HCT116 (cell line): ENCODE results near the gene SUGP1. TPM values are rescaled to one million over a fixed set of nuclear protein-coding genes. Genes with fewer than 3 reads are reported as not detected.

Experiments
- ATAC-seq: fragments of 200-7000 bp; cut with Tn5 transposase; 2 replicates; pipeline ENCODE4 v1.9.1; 2020; ENCODE audit warnings: mild to moderate bottlenecking, moderate library complexity
- BruUV-seq: library from RNA; stranded (reverse); fragments of 400-500 nt; replicated peaks from 2 replicates; lab custom pipeline; 2021; lab: Mats Ljungman, UMichigan
- CTCF ChIA-PET: fragments of 300-600 bp; sonication (Branson Sonifier 250); formaldehyde crosslinking; loops from one replicate; lab custom pipeline; 2021; ENCODE audit warnings: antibody characterized with exemption; lab: Charles Lee
- POLR2A ChIA-PET: fragments of 300-600, 350-600 bp; sonication (Branson Sonifier 250); formaldehyde crosslinking; loops from one replicate; lab custom pipeline; 2021; ENCODE audit warnings: antibody characterized with exemption; lab: Charles Lee
- RAD21 ChIA-PET, 2 experiments: fragments of 300-600 bp; sonication (Branson Sonifier 250); formaldehyde crosslinking; loops; one replicate each; lab custom pipeline; 2023; ENCODE audit warnings: low total read pairs in 2 of 2; ENCODE audit not compliant: uncharacterized antibody in 2 of 2, unreplicated experiment in 2 of 2, low non-redundant PET in 1 of 2; lab: Charles Lee
- DNase-seq: peaks from one replicate; pipeline ENCODE4 v3.0.0-alpha.2; 2010; ENCODE audit warnings: low read depth, low spot score
- H2AFZ ChIP-seq: fragments of 200-600 bp; shearing (Covaris generic), sonication (generic); 2 replicates; pipeline ENCODE4 v1.6.1; 2017; ENCODE audit warnings: low read depth, mixed run types, mixed read lengths, antibody characterized with exemption, low read length; ENCODE audit not compliant: poor library complexity, severe bottlenecking
- H3K27ac ChIP-seq: 2 replicates; pipeline ENCODE4 v1.5.1; 2012; ENCODE audit warnings: low read depth, low read length
- H3K27me3 ChIP-seq: fragments of 200-600 bp; sonication (generic); 2 replicates; pipeline ENCODE4 v1.6.1; 2016; ENCODE audit warnings: mixed run types, low read length, mixed read lengths; ENCODE audit not compliant: insufficient read depth
- H3K36me3 ChIP-seq, 2 experiments: fragments of 200-500 bp in 1 of 2; fragments of 200-600 bp in 1 of 2; sonication (Bioruptor generic) in 1 of 2; sonication (generic) in 1 of 2; 2 replicates each; pipeline versions ENCODE4 v1.5.1 to v1.6.1; 2014 to 2016; ENCODE audit warnings: low read length in 2 of 2, inconsistent platforms in 1 of 2, mixed read lengths in 1 of 2, mixed run types in 1 of 2; ENCODE audit not compliant: insufficient read depth in 2 of 2, control insufficient read depth in 1 of 2
- H3K4me1 ChIP-seq, 2 experiments: fragments of 200-600 bp in 1 of 2; sonication (generic) in 1 of 2; 2 replicates each; pipeline versions ENCODE4 v1.5.1 to v1.6.1; 2012 to 2017; ENCODE audit warnings: low read length in 2 of 2, inconsistent platforms in 1 of 2, mild to moderate bottlenecking in 1 of 2, mixed read lengths in 1 of 2, mixed run types in 1 of 2, moderate library complexity in 1 of 2; ENCODE audit not compliant: insufficient read depth in 2 of 2, control insufficient read depth in 1 of 2
- H3K4me2 ChIP-seq: fragments of 200-600 bp; sonication (generic); 2 replicates; pipeline ENCODE4 v1.6.1; 2017; ENCODE audit warnings: mixed run types, low read length, mixed read lengths
- H3K4me3 ChIP-seq, 2 experiments: fragments of 200-600 bp in 1 of 2; sonication (generic) in 1 of 2; replicated peaks in 1 of 2; 2 replicates each; pipeline ENCODE4 v1.5.1; 2011 to 2016; ENCODE audit warnings: low read length in 2 of 2, control low read depth in 1 of 2, low read depth in 1 of 2, mild to moderate bottlenecking in 1 of 2, mixed read lengths in 1 of 2, mixed run types in 1 of 2
- H3K79me2 ChIP-seq: fragments of 200-600 bp; sonication (generic); 2 replicates; pipeline ENCODE4 v1.6.1; 2017; ENCODE audit warnings: mild to moderate bottlenecking, mixed run types, low read length, moderate library complexity, mixed read lengths; ENCODE audit not compliant: insufficient read depth
- H3K9ac ChIP-seq: fragments of 200-600 bp; sonication (generic); 2 replicates; pipeline ENCODE4 v1.6.1; 2016; ENCODE audit warnings: low read length, mixed read lengths
- H3K9me2 ChIP-seq: fragments of 200-600 bp; sonication (generic), shearing (Covaris generic); 2 replicates; pipeline ENCODE4 v1.6.1; 2017; ENCODE audit warnings: mixed run types, mild to moderate bottlenecking, moderate library complexity; ENCODE audit not compliant: insufficient read depth
- H3K9me3 ChIP-seq, 2 experiments: fragments of 200-500 bp in 1 of 2; fragments of 200-600 bp in 1 of 2; sonication (Bioruptor generic) in 1 of 2; sonication (generic) in 1 of 2; 2 replicates each; pipeline ENCODE4 v1.6.1; 2014 to 2017; ENCODE audit warnings: low read length in 2 of 2, mixed read lengths in 2 of 2, inconsistent platforms in 1 of 2, low read depth in 1 of 2, mild to moderate bottlenecking in 1 of 2, mixed run types in 1 of 2, moderate library complexity in 1 of 2; ENCODE audit not compliant: control insufficient read depth in 1 of 2, insufficient read depth in 1 of 2
- H4K20me1 ChIP-seq: fragments of 200-600 bp; sonication (generic), shearing (Covaris generic); 2 replicates; pipeline ENCODE4 v1.6.1; 2017; ENCODE audit warnings: mixed run types, mild to moderate bottlenecking, moderate library complexity; ENCODE audit not compliant: insufficient read depth
- ATF3 ChIP-seq: IDR thresholded peaks from 2 replicates; pipeline ENCODE4 v1.6.1; 2012
- EZH2 ChIP-seq: fragments of 200-600 bp; sonication (generic); IDR thresholded peaks from 2 replicates; pipeline ENCODE4 v1.6.1; 2017; ENCODE audit warnings: antibody characterized with exemption, mixed run types
- POLR2AphosphoS5 ChIP-seq: IDR thresholded peaks from 2 replicates; pipeline ENCODE4 v1.6.1; 2011; ENCODE audit warnings: mild to moderate bottlenecking, low read depth, low read length, moderate library complexity
- SIN3A ChIP-seq: IDR thresholded peaks from 2 replicates; pipeline ENCODE4 v1.6.1; 2012; ENCODE audit warnings: low read depth
- SP1 ChIP-seq: IDR thresholded peaks from 2 replicates; pipeline ENCODE4 v1.6.1; 2012; ENCODE audit warnings: low read depth
- SRF ChIP-seq: IDR thresholded peaks from 2 replicates; pipeline ENCODE4 v1.6.1; 2012; ENCODE audit warnings: low read depth
- TCF7L2 ChIP-seq: IDR thresholded peaks from 2 replicates; pipeline ENCODE4 v1.7.0; 2011; ENCODE audit warnings: borderline replicate concordance, inconsistent platforms; ENCODE audit not compliant: insufficient read depth, insufficient read length; ENCODE audit errors: extremely low read depth
- YY1 ChIP-seq: IDR thresholded peaks from 2 replicates; pipeline ENCODE4 v1.6.1; 2011; ENCODE audit warnings: low read length, low read depth, moderate library complexity, mild to moderate bottlenecking; ENCODE audit not compliant: insufficient replicate concordance; ENCODE audit errors: extremely low read depth
- intact Hi-C: fragments of 100-400 bp; cut with micrococcal nuclease; formaldehyde crosslinking; loops from 2 replicates; pipeline ENCODE4 v1.10.0; 2022
- total RNA-seq: library from RNA; stranded (reverse); gene quantifications from one replicate; pipeline ENCODE4 v1.2.1, GENCODE V29; 2021; ENCODE audit not compliant: unreplicated experiment
- TF ChIP-seq, protein P1 (sequence below): IDR thresholded peaks from 2 replicates; pipeline ENCODE4 v1.6.1; 2012

The SUGP1 gene
- total RNA-seq, 1 experiment from 2014 or later, result 47.6 TPM

DNA sequence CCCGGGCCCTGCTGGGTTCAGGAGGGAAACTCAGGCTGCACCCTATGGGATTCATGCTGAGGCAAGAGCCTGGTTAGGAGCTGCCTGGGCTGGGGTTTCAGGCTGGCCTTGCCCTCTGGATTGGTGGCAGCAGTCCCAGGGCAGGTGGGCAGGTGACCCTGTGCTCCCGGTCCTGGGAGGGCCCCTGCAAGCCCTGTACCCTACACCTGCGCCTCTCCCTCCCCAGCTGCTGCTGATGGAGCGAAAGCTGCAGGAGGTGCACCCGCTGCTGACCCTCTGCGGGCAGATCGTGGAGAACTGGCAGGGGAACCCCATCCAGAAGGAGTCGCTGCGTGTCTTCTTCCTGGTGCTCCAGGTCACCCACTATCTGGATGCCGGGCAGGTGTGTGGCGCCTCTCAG lies 20.7 kb upstream of the SUGP1 start:
- Histone ChIP-seq H3K4me2 (no peak overlapping the region), H3K9me3 (no peaks in the 10 kb centered on the region), H4K20me1 (no peaks in the 10 kb centered on the region), H3K27ac (no peak overlapping the region), H3K79me2 (no peaks in the 10 kb centered on the region), H3K36me3 (peaks cover 23% of the 10 kb centered on the region in 2 experiments; a peak in 3 of 4 replicates), H3K4me1 (no peaks in the 10 kb centered on the region), H3K27me3 (no peaks in the 10 kb centered on the region), H3K9me2 (no peaks in the 10 kb centered on the region), H2AFZ (no peak overlapping the region), H3K4me3 (no peak overlapping the region), H3K9ac (no peak overlapping the region)
- ChIA-PET RAD21 (no interaction called here), POLR2A (no interaction called here), CTCF (interaction anchor here (1.6 kb wide), 1 partner anchor 193 kb away, joined by 3 read pairs; no protein-coding TSS in a partner anchor)
- no peak for ATAC-seq
- intact Hi-C loops, result loop anchor here (10.0 kb wide), 1 partner anchor 296 kb away; no protein-coding TSS in a partner anchor
- TF ChIP-seq SRF (no peak), YY1 (no peak), TCF7L2 (no peak)
- no TSS peak for BruUV-seq
- no peak for DNase-seq

- no peak overlapping the region for H3K27ac ChIP-seq
- no peak overlapping the region for H3K4me2 ChIP-seq
- H3K9me2 ChIP-seq, result no peaks in the 10 kb centered on the region
- H3K4me1 ChIP-seq, result no peaks in the 10 kb centered on the region
- H3K9ac ChIP-seq, result no peak overlapping the region
- H3K27me3 ChIP-seq, result no peaks in the 10 kb centered on the region
- intact Hi-C loops, result no loop called here
- H3K79me2 ChIP-seq, result no peaks in the 10 kb centered on the region; the same call in 1 of the 2 replicates
- no peak overlapping the region for H2AFZ ChIP-seq
- no peaks in the 10 kb centered on the region for H3K9me3 ChIP-seq
- TF ChIP-seq ATF3 (no peak), EZH2 (no peak), POLR2AphosphoS5 (no peak), SP1 (no peak), SIN3A (no peak)
- TF ChIP-seq, protein P1, sequence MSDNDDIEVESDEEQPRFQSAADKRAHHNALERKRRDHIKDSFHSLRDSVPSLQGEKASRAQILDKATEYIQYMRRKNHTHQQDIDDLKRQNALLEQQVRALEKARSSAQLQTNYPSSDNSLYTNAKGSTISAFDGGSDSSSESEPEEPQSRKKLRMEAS, result no peak
- TF ChIP-seq, all 23 proteins: peak for 0
- no peak for DNase-seq
- ATAC-seq, result no peak
- CTCF ChIA-PET, result no interaction called here
- RAD21 ChIA-PET, result no interaction called here
- POLR2A ChIA-PET, result no interaction called here
- no peak overlapping the region for H3K4me3 ChIP-seq
- no peaks in the 10 kb centered on the region for H4K20me1 ChIP-seq
- peaks cover 12% of the 10 kb centered on the region in 2 experiments; a peak in 3 of 4 replicates for H3K36me3 ChIP-seq
- BruUV-seq, result no TSS peak
Observed at GRCh38 chr19:19338082-19338481, 17.8 kb upstream of the SUGP1 start.
